HCT116 (cell line): Measurements from ENCODE around the gene CNN3. TPM values are rescaled to one million over a fixed set of nuclear protein-coding genes. Genes with fewer than 3 reads are reported as not detected.

Source experiments
- ATAC-seq: fragments of 200-7000 bp; cut with Tn5 transposase; 2 replicates; pipeline ENCODE4 v1.9.1; 2020; ENCODE audit warnings: mild to moderate bottlenecking, moderate library complexity
- BruUV-seq: library from RNA; stranded (reverse); fragments of 400-500 nt; replicated peaks from 2 replicates; lab custom pipeline; 2021; lab: Mats Ljungman, UMichigan
- CTCF ChIA-PET: fragments of 300-600 bp; sonication (Branson Sonifier 250); formaldehyde crosslinking; loops from one replicate; lab custom pipeline; 2021; ENCODE audit warnings: antibody characterized with exemption; lab: Charles Lee
- POLR2A ChIA-PET: fragments of 300-600, 350-600 bp; sonication (Branson Sonifier 250); formaldehyde crosslinking; loops from one replicate; lab custom pipeline; 2021; ENCODE audit warnings: antibody characterized with exemption; lab: Charles Lee
- RAD21 ChIA-PET, 2 experiments: fragments of 300-600 bp; sonication (Branson Sonifier 250); formaldehyde crosslinking; loops; one replicate each; lab custom pipeline; 2023; ENCODE audit warnings: low total read pairs in 2 of 2; ENCODE audit not compliant: uncharacterized antibody in 2 of 2, unreplicated experiment in 2 of 2, low non-redundant PET in 1 of 2; lab: Charles Lee
- DNase-seq: peaks from one replicate; pipeline ENCODE4 v3.0.0-alpha.2; 2010; ENCODE audit warnings: low read depth, low spot score
- H2AFZ ChIP-seq: fragments of 200-600 bp; shearing (Covaris generic), sonication (generic); 2 replicates; pipeline ENCODE4 v1.6.1; 2017; ENCODE audit warnings: low read depth, mixed run types, mixed read lengths, antibody characterized with exemption, low read length; ENCODE audit not compliant: poor library complexity, severe bottlenecking
- H3K27ac ChIP-seq: 2 replicates; pipeline ENCODE4 v1.5.1; 2012; ENCODE audit warnings: low read depth, low read length
- H3K27me3 ChIP-seq: fragments of 200-600 bp; sonication (generic); 2 replicates; pipeline ENCODE4 v1.6.1; 2016; ENCODE audit warnings: mixed run types, low read length, mixed read lengths; ENCODE audit not compliant: insufficient read depth
- H3K36me3 ChIP-seq, 2 experiments: fragments of 200-500 bp in 1 of 2; fragments of 200-600 bp in 1 of 2; sonication (Bioruptor generic) in 1 of 2; sonication (generic) in 1 of 2; 2 replicates each; pipeline versions ENCODE4 v1.5.1 to v1.6.1; 2014 to 2016; ENCODE audit warnings: low read length in 2 of 2, inconsistent platforms in 1 of 2, mixed read lengths in 1 of 2, mixed run types in 1 of 2; ENCODE audit not compliant: insufficient read depth in 2 of 2, control insufficient read depth in 1 of 2
- H3K4me1 ChIP-seq, 2 experiments: fragments of 200-600 bp in 1 of 2; sonication (generic) in 1 of 2; 2 replicates each; pipeline versions ENCODE4 v1.5.1 to v1.6.1; 2012 to 2017; ENCODE audit warnings: low read length in 2 of 2, inconsistent platforms in 1 of 2, mild to moderate bottlenecking in 1 of 2, mixed read lengths in 1 of 2, mixed run types in 1 of 2, moderate library complexity in 1 of 2; ENCODE audit not compliant: insufficient read depth in 2 of 2, control insufficient read depth in 1 of 2
- H3K4me2 ChIP-seq: fragments of 200-600 bp; sonication (generic); 2 replicates; pipeline ENCODE4 v1.6.1; 2017; ENCODE audit warnings: mixed run types, low read length, mixed read lengths
- H3K4me3 ChIP-seq, 2 experiments: fragments of 200-600 bp in 1 of 2; sonication (generic) in 1 of 2; replicated peaks in 1 of 2; 2 replicates each; pipeline ENCODE4 v1.5.1; 2011 to 2016; ENCODE audit warnings: low read length in 2 of 2, control low read depth in 1 of 2, low read depth in 1 of 2, mild to moderate bottlenecking in 1 of 2, mixed read lengths in 1 of 2, mixed run types in 1 of 2
- H3K79me2 ChIP-seq: fragments of 200-600 bp; sonication (generic); 2 replicates; pipeline ENCODE4 v1.6.1; 2017; ENCODE audit warnings: mild to moderate bottlenecking, mixed run types, low read length, moderate library complexity, mixed read lengths; ENCODE audit not compliant: insufficient read depth
- H3K9ac ChIP-seq: fragments of 200-600 bp; sonication (generic); 2 replicates; pipeline ENCODE4 v1.6.1; 2016; ENCODE audit warnings: low read length, mixed read lengths
- H3K9me2 ChIP-seq: fragments of 200-600 bp; sonication (generic), shearing (Covaris generic); 2 replicates; pipeline ENCODE4 v1.6.1; 2017; ENCODE audit warnings: mixed run types, mild to moderate bottlenecking, moderate library complexity; ENCODE audit not compliant: insufficient read depth
- H3K9me3 ChIP-seq, 2 experiments: fragments of 200-500 bp in 1 of 2; fragments of 200-600 bp in 1 of 2; sonication (Bioruptor generic) in 1 of 2; sonication (generic) in 1 of 2; 2 replicates each; pipeline ENCODE4 v1.6.1; 2014 to 2017; ENCODE audit warnings: low read length in 2 of 2, mixed read lengths in 2 of 2, inconsistent platforms in 1 of 2, low read depth in 1 of 2, mild to moderate bottlenecking in 1 of 2, mixed run types in 1 of 2, moderate library complexity in 1 of 2; ENCODE audit not compliant: control insufficient read depth in 1 of 2, insufficient read depth in 1 of 2
- H4K20me1 ChIP-seq: fragments of 200-600 bp; sonication (generic), shearing (Covaris generic); 2 replicates; pipeline ENCODE4 v1.6.1; 2017; ENCODE audit warnings: mixed run types, mild to moderate bottlenecking, moderate library complexity; ENCODE audit not compliant: insufficient read depth
- EZH2 ChIP-seq: fragments of 200-600 bp; sonication (generic); IDR thresholded peaks from 2 replicates; pipeline ENCODE4 v1.6.1; 2017; ENCODE audit warnings: antibody characterized with exemption, mixed run types
- EZH2phosphoT487 ChIP-seq: fragments of 200-600 bp; IDR thresholded peaks from 2 replicates; pipeline ENCODE4 v1.6.1; 2018; ENCODE audit warnings: antibody characterized with exemption, borderline replicate concordance
- FOSL1 ChIP-seq: IDR thresholded peaks from 2 replicates; pipeline ENCODE4 v1.6.1; 2012; ENCODE audit warnings: low read depth
- JUND ChIP-seq: IDR thresholded peaks from 2 replicates; pipeline ENCODE4 v1.6.1; 2012
- MAX ChIP-seq: IDR thresholded peaks from 2 replicates; pipeline ENCODE4 v1.6.1; 2012
- TCF7L2 ChIP-seq: IDR thresholded peaks from 2 replicates; pipeline ENCODE4 v1.7.0; 2011; ENCODE audit warnings: borderline replicate concordance, inconsistent platforms; ENCODE audit not compliant: insufficient read depth, insufficient read length; ENCODE audit errors: extremely low read depth
- ZBTB33 ChIP-seq: IDR thresholded peaks from 2 replicates; pipeline ENCODE4 v1.6.1; 2011; ENCODE audit warnings: mild to moderate bottlenecking, low read length, moderate library complexity; ENCODE audit not compliant: insufficient replicate concordance; ENCODE audit errors: extremely low read depth
- intact Hi-C: fragments of 100-400 bp; cut with micrococcal nuclease; formaldehyde crosslinking; loops from 2 replicates; pipeline ENCODE4 v1.10.0; 2022
- total RNA-seq: library from RNA; stranded (reverse); gene quantifications from one replicate; pipeline ENCODE4 v1.2.1, GENCODE V29; 2021; ENCODE audit not compliant: unreplicated experiment
- TF ChIP-seq, protein P1 (sequence below), 3 experiments: fragments of 200-600 bp in 1 of 3; sonication (generic) in 1 of 3; IDR thresholded peaks in 2 of 3; conservative IDR thresholded peaks in 1 of 3; 2 replicates each; pipeline ENCODE4 v1.5.1; 2012 to 2017; ENCODE audit warnings: low read depth in 2 of 3, low read length in 2 of 3, antibody characterized with exemption in 1 of 3, borderline replicate concordance in 1 of 3, control low read depth in 1 of 3, mild to moderate bottlenecking in 1 of 3, mixed read lengths in 1 of 3, mixed run types in 1 of 3, moderate library complexity in 1 of 3; ENCODE audit not compliant: insufficient read depth in 1 of 3

Gene CNN3
- total RNA-seq, 1 experiment from 2014 or later = 109 TPM

- peaks cover 0 to 26% of the 10 kb centered on the region in 2 experiments; a peak in 1 of 4 replicates for H3K4me1 ChIP-seq
- H3K4me3 ChIP-seq = no peak overlapping the region
- BruUV-seq = no TSS peak
- no peak overlapping the region for H3K4me2 ChIP-seq
- no peak overlapping the region for H2AFZ ChIP-seq
- no peak overlapping the region for H3K9ac ChIP-seq
- POLR2A ChIA-PET = no interaction called here
- ATAC-seq = no peak
- H3K27me3 ChIP-seq = no peaks in the 10 kb centered on the region
- H3K27ac ChIP-seq = no peak overlapping the region
- 0 out of 4 replicates have a peak, but pooled peaks cover 0 to 6% of the 10 kb centered on the region in 2 experiments for H3K36me3 ChIP-seq
- intact Hi-C loops = no loop called here
- RAD21 ChIA-PET = no interaction called here
- CTCF ChIA-PET = interaction anchor here (2.8 kb wide), 1 partner anchor 55 kb away, joined by 8 read pairs; no protein-coding TSS in a partner anchor
- DNase-seq = no peak
- H4K20me1 ChIP-seq = peaks cover 4% of the 10 kb centered on the region; the same call in 1 of the 2 replicates
- H3K9me2 ChIP-seq = no peaks in the 10 kb centered on the region
- peaks cover 97% of the 10 kb centered on the region for H3K79me2 ChIP-seq
- no peaks in the 10 kb centered on the region for H3K9me3 ChIP-seq
- TF ChIP-seq FOSL1 (no peak), MAX (no peak), ZBTB33 (no peak), JUND (no peak), EZH2 (no peak), EZH2phosphoT487 (no peak), TCF7L2 (no peak)
- TF ChIP-seq, protein P1, sequence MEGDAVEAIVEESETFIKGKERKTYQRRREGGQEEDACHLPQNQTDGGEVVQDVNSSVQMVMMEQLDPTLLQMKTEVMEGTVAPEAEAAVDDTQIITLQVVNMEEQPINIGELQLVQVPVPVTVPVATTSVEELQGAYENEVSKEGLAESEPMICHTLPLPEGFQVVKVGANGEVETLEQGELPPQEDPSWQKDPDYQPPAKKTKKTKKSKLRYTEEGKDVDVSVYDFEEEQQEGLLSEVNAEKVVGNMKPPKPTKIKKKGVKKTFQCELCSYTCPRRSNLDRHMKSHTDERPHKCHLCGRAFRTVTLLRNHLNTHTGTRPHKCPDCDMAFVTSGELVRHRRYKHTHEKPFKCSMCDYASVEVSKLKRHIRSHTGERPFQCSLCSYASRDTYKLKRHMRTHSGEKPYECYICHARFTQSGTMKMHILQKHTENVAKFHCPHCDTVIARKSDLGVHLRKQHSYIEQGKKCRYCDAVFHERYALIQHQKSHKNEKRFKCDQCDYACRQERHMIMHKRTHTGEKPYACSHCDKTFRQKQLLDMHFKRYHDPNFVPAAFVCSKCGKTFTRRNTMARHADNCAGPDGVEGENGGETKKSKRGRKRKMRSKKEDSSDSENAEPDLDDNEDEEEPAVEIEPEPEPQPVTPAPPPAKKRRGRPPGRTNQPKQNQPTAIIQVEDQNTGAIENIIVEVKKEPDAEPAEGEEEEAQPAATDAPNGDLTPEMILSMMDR (IDR thresholded peaks at IDR 0.05 in 2 of 3, conservative IDR thresholded peaks at IDR 0.05 in 1 of 3; ENCODE audit: borderline replicate concordance in 1 of 3, insufficient read depth in 1 of 3, low read depth in 2 of 3, low read length in 2 of 3) = no peak
Measured at GRCh38 chr1:94909486-94909885, 17.4 kb downstream of the CNN3 start.
